Measurements from ENCODE around the gene TRIM54.
"Not testable (repeated sequence)": the region's sequence is repeated elsewhere in the genome, so short reads cannot be mapped to it uniquely, and the experiment has no call there.

The TRIM54 gene

DNA sequence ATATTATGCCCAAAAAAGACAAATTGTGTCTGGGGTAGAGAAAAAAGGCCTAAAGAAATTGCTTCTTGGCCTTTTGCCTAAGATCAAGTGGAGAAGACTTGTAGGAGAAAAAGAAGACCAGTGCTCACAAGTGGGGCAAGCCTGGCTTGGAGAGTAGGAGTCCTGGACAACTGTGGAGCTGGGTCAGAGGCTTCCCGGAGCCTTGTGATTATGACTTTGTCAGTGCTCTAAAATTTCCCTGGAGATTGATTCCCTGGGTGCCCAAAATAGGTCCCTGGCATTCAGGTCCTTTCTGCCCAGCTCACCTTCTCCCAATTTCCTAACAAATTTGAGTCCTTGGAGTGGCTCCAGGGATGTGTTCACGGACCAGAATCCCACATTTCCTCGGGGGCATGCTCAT, 787 bp upstream of the TRIM54 start:
- no peak for DNase-seq (ENCODE audit: extremely low read depth in 1 of 2, low read depth in 1 of 2)

DNA sequence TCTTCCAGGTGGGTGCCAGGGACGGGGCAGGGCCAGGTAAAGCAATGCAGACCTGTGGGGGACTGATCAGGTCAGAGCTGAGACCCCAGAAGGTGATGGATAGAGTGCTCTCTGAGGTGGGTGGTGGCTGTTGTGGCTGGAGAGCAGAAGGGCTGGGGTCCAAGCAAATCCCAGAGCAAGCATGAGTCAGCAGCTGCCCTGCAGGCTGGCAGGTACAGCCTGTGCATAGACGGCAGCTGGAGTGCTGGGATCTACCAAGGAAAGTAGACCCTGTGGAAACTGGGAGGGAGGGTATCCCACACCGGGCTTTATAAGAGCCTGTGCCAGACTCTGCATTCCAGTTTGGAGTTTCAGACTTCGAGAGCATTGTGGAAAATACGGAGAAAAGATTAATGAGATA, 663 bp downstream of the TRIM54 start:
- DNase-seq (ENCODE audit: extremely low read depth in 1 of 2, low read depth in 1 of 2): no peak

DNA sequence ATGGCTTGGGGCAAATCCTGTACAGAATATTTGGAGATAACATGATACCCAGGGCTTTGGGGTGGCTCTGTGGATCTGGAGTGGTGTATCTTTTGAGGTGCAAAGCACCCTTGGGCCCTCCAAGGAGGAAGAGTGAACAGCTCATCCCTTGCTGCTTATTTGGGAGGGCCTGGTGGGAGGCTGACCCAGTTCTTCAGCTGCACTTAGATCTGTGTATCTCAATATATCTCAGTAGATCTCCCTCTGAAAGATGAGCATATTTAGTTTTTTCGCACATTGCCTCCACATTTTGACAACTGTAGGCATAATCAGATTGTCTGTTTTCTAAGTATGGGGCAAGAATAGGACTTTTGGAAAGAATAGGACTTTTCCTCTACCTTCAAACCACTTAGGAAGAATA, 2.8 kb downstream of the TRIM54 start:
- DNase-seq (ENCODE audit: extremely low read depth in 1 of 2, low read depth in 1 of 2): no peak

DNA sequence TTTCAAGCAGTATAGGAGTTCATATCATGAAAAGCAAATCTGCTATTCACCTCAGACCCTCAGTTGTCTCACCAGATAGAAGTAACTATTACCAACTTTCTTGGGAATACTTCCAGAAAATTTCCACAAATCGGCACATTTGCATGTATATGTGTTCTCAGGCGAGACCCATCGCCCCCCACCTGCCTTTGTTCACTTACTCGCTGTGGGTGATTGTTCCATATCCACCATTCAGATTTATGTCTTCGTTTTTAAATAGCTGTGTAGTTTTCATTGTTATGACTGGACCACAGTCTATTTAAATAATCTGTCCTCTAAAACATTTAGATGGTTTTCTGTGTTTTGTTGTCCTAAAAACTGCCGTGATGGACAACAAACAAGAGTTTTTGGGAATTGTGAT, 3.3 kb downstream of the TRIM54 start:
- DNase-seq (ENCODE audit: extremely low read depth in 1 of 2, low read depth in 1 of 2): no peak

DNA sequence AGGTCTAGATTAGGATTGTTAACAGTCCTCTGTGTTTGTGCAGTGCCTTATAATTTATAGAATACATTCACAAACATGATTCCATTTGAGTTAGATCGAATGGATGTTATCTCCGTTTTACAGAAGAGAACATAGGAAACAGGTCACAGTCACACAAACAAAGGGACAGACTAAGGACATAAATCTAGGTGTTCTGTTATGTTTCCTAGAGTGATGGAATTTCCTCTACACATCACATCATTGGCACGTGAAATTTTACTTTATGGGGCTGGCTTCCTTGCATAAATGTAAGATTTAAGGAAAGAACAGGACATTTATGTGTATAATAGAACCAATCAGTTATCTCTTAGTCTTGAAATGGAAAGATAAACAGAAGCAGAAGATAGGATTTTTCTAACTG, 6.4 kb downstream of the TRIM54 start:
- no peak for DNase-seq (ENCODE audit: extremely low read depth in 1 of 2, low read depth in 1 of 2)

DNA sequence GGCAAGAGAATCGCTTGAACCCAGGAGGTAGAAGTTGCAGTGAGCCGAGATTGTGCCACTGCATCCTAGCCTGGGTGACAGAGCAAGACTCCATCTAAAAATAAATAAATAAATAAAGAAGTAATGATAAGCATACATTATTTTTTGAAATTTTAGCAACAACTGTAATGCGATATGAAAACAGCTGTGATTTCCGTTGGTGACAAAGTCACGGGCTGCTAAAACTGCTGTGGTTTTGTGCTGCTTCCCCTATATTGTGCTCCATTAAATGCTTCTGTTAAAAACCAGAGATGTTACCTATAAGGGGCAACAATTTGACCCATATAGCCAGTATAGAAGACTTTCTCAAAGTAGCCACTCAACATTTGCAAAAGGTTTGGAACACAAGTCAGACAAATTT, 8.3 kb downstream of the TRIM54 start:
- no peak for DNase-seq (ENCODE audit: extremely low read depth in 1 of 2, low read depth in 1 of 2)

DNA sequence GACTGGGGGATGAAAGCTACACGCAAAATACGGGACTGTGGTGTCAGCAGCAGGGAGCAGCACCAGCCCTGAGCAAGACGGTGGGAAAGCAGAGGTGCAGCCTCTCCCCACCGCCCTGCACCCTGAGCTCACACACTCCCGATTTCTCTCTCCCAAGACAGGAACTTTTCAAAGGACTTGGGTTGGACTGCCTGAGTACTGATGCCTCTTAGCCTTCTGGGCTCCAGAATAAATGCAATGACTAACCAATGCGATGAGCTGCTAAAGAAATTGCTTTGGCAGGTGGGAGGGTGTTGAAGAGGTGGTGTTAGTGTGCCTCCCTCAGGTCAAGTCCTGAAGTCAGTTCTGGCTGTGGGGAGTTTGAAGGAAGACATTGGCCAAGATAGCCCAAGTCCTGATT, 9.6 kb downstream of the TRIM54 start:
- DNase-seq (ENCODE audit: extremely low read depth in 1 of 2, low read depth in 1 of 2): no peak

DNA sequence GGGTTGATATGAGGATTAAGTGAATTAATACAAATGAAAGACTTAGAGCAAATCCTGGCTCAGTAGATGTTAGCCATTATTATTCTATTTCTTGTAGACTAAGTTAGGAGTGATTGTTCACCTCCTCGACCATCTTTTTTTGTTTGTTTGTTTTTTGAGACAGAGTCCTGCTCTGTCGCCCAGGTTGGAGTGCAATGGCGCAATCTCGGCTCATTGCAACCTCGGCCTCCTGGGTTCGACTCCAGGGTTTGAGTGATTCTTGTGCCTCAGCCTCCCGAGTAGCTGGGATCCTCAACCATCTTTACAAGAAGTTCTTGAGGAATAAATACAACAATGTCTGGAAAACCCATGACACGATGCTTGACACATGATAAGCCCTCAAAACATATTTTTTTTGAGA, 12.7 kb downstream of the TRIM54 start:
- no peak for DNase-seq (ENCODE audit: extremely low read depth in 1 of 2, low read depth in 1 of 2)

DNA sequence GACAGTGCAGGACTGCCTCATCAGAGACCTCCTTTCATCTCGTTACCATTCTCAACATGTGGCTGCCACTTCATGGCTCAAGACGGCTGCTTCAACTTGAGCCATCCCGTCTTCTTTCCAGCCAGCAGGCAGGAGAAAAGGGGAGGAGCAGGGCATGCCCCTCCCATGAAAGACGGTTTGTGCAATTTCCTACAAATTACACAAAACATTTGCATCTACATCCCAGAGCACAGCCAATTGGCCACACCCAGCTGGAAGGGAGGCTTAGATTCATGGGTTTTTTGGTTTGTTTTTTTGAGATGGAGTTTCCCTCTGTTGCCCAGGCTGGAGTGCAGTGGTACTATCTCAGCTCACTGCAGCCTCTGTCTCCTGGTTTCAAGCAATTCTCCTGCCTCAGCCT, 14.3 kb downstream of the TRIM54 start:
- no peak for DNase-seq (ENCODE audit: extremely low read depth in 1 of 2, low read depth in 1 of 2)

DNA sequence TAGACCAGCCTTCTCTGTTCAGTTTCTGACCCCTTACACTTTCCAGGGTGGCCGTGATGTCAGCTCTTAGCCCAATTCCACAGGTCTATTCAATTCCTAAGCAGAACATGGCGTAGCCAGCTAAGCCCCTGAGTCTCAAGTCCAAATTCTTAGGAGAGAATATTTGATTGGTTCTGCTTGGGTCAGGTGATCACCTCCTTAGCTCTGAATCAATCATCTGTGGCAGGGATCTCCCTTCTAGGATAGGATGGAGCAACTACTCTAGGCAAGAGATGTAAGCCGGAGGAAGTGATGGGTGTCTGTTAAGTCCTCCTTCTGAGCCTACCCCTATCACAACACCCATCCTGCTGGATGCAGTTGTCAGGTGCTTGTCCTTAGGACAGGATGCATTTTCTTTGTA, 15.0 kb downstream of the TRIM54 start:
- DNase-seq (ENCODE audit: extremely low read depth in 1 of 2, low read depth in 1 of 2): no peak

DNA sequence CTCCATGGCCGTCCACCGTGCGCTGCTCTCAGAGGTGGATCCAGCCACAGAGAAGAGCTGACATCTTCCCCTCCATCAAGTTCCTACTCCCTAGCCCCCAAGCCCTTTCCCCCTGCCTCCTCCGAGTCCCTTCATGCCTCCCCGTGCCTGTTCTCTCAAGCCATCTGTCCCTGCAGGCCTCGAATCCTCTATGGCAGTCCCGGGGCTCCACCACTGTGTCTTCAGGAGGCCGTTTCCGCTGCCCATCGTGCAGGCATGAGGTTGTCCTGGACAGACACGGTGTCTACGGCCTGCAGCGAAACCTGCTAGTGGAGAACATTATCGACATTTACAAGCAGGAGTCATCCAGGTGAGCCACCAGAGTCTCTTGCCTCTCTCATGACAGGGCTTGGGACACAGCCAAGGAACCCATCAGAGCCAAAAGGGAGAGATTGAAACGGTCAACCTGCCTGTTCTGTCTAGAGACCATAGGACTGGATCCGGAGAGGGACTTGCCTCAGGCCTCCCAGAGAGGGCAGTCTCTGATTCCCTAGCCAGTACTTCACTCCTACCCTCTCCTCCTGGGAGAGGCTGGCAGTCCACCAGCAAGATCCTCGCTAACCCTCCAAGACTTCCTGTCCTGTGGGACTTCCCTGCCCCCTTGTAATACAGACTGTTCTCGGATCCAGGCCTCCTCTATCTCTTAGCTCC, 16.3 kb downstream of the TRIM54 start:
- no peak for DNase-seq (ENCODE audit: extremely low read depth in 1 of 2, low read depth in 1 of 2)

DNA sequence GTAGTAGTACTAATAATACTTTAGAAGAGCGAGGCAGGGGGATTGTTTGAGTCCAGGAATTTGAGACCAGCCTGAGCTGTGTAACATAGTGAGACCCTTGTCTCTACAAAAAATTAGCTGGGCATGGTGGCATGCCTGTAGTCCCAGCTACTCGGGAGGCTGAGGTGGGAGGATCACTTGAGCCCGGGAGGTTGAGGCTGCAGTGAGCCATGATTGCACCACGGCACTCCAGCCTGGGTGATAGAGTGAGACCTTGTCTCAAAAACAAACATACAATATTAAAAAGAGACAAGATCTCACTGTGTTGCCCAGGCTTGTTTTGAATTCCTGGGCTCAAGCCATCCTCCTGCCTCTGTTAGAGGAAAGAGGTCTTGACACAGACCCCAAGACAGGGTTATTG, 18.4 kb downstream of the TRIM54 start:
- not testable (repeated sequence) for DNase-seq (ENCODE audit: extremely low read depth in 1 of 2, low read depth in 1 of 2)

DNA sequence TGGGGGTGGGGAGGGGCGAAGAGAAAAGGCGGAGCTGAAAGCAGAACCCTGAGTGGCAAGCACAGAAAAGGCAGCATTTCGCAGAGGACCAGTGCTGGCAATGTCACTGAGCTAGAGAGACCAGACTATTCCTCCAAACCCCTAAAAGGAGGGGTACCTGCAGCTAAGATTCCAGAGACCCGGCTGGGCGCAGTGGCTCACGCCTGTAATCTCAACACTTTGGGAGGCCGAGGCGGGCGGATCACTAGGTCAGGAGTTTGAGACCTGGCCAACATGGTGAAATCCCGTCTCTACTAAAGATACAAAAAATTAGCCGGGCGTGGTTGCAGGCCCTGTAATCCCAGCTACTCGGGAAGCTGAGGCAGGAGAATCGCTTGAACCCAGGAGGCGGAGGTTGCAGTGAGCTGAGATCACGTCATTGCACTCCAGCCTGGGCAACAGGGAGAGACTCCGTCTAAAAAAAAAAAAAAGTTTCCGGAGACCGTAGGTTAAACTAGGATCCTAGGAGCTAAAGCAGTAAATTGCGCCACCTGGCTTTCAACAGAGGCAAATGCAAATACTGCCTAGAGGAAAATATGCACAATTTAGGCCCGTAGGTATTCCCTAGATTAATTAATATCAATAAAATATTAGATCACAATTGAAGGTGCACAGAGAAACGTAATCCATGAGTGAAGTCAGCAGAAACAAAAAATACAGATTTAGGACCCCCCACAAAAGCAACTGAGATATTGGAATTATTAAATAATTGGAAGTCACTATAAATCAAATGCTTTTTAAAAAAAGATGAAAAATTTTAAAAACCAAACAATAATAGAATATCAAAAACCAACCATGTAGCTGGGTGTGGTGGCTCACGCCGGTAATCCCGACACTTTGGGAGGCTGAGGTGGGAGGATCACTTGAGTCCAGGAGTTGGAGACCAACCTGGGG, 21.1 kb downstream of the TRIM54 start:
- no peak for DNase-seq (ENCODE audit: extremely low read depth in 1 of 2, low read depth in 1 of 2)

DNA sequence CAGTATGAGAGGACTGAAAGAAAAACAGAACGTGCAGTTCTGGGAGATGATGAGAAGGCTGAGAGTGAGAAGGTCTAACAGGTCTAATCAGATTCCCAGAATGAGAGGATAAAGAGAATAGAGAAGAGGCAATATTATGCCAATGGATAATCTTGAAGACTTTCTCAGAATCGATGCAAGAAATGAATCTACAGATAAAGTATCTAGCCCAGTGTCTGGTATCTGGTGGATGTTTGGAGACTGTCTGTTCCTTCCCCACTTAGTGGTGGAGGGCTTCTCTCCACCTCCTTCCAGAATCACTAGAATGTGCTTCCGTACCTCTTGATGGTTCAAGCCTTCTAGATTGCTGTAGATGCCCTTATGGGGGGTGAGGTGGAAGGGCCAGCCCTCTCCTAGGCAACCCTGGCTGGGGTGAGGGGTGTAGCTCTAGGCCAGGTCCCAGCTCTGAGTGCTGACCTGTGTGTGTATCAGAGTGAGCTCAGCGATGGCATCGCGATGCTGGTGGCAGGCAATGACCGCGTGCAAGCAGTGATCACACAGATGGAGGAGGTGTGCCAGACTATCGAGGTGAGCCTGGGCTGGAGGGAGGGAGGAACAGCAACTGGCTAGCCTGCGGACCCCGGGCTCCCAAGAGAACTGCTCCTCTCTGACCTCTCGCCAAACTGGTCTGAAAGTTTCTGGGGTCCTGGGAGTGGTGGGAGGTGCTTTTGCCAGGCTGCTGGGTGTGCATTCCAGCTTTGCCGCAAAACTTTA, 22.4 kb downstream of the TRIM54 start:
- DNase-seq (ENCODE audit: extremely low read depth in 1 of 2, low read depth in 1 of 2): no peak

DNA sequence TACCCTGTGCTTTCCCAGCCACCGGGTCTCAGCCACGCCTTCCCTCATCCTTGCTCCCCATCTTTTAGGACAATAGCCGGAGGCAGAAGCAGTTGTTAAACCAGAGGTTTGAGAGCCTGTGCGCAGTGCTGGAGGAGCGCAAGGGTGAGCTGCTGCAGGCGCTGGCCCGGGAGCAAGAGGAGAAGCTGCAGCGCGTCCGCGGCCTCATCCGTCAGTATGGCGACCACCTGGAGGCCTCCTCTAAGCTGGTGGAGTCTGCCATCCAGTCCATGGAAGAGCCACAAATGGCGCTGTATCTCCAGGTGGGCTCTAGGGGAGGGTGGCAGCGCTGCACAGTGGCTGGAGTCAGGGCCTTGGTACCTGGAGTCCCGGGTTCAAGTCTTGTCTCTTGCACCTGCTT, 23.3 kb downstream of the TRIM54 start:
- DNase-seq (ENCODE audit: extremely low read depth in 1 of 2, low read depth in 1 of 2): no peak

DNA sequence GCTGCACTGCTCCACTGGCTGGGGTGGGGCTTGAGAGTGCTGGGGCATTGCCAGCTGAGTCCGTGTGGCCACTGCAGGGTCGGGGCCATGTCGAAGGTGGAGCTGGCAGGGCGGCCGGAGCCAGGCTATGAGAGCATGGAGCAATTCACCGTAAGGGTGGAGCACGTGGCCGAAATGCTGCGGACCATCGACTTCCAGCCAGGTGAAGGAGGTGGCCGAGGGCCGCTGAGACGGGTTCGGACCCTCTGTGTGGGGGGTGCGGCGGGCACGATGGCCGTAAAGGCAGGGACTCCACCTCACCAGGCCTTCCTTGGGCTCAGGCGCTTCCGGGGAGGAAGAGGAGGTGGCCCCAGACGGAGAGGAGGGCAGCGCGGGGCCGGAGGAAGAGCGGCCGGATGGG, 23.9 kb downstream of the TRIM54 start:
- DNase-seq (ENCODE audit: extremely low read depth in 1 of 2, low read depth in 1 of 2): no peak

DNA sequence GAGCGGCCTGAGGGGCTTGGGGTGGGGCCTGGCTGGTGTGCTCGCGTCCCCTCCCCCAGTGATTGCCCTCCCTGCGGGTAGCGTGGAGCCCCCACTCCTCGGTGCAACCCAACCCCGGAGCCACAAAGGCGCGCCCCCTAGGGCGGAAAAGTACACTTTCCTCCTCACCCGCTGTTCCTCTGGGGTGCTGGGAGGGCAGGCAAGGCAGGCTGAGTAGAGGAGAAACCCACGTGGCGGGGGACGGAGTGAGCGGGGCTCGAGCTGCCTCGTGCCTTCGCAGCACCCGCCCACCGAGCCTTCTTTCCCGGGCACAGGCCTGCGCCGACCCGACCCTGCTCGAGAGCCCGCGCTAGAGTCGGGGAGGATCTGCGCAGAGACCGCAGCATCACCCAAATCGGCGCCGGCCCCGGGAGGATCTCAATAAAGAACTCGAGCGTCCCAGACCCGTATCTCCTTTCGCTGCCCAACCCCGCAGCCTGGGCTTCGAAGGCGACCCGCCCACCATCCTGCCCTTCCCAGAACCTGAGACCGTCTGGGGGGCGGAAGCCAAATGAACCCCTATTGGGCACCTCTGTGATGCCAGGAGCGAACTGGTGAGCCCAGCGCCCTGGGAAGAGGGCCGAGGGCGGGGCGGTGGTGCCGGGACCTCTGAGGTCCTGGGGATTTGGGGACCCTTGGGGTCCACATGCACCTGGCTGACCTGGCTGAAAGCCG, 24.5 kb downstream of the TRIM54 start:
- no peak for DNase-seq (ENCODE audit: extremely low read depth in 1 of 2, low read depth in 1 of 2)

DNA sequence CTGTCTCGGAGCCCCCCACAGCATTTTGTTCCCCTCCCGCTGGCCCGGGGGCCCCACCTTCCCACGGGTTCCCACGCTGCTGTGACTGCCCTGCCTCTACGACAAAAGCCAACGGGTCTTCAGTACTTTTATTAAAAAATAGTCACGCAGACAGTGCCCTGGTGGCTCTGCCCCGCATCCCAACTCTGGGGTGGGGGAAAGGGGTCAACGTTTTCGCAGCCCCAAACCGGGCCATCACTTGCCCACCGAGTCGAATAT, 25.0 kb downstream of the TRIM54 start:
- DNase-seq (ENCODE audit: extremely low read depth in 1 of 2, low read depth in 1 of 2): no peak

DNA sequence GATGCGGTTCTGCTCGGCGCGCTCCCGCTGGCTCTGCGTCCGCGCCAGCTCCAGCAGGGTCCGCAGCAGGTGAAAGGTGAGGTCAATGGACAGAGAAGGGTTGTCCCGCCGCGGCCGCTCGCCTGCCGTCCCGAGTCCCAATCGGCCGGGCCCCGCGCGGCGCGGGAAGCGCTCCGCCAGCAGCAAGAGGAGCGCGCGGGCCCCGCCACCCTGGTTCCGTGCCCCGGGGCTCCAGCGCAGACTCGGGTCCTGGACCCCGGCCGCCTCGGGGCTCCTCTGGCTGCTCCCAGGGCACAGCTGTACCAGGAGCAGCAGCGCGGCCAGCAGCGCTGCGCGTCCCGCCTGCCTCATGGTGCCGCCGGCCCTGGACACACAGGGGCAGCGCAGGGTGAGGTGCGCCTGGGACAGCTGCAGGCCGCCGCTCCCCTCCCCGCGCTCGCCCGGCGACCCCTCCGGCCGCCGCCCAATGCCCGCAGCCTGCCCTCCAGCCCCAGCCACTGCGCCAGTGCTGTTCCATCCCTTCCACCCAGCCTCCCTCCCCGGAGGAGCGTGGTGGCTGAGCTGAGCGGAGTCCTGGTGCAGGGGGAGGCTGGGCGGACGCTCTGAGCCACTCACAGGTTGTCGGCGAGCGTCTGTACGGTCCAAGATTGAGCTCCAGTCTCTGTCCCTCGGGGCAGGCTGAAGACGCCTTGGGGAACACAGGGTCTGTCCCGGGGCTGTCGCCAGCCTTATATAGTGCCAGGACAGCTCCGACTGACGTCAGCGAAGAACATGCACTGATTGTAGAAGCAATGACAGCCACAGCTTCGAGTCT, 25.5 kb downstream of the TRIM54 start:
- DNase-seq (ENCODE audit: extremely low read depth in 1 of 2, low read depth in 1 of 2): no peak

DNA sequence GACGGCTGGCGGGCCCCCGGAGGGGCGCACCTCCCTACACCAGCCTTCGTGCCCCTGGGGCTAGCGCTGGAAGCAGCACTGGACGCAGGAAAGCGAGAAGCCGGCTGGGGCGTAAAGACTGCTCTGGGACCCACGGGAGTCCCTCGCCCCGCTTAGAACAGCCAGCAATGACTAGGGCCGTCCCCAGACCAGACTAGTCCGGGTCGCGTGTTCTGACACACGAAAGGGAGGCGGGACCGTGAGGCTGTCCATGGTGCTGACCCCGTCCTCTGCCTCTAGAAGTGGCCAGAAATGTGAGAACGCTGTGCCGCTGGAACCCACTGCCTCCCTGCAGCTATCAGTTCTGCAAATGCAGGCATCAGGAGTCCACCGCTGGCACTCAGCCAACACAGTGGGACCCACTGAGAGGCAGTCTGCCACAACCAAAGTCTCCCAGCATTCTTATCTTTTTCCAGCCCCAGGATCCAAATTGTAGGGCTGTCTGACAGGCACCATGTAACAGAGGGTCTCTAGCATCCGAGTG, 26.2 kb downstream of the TRIM54 start, which contains the start of gene UCN:
Gene UCN (minus strand): TSS at position 87 of the 523 bp plus-strand sequence. CDS start 550 bp downstream, outside the sequence.
- DNase-seq (ENCODE audit: extremely low read depth in 1 of 2, low read depth in 1 of 2): no peak
